GM18517 (cell line): ENCODE results near the gene TMEM132C.

Experiments
- ATAC-seq: cut with Tn5 transposase; IDR thresholded peaks from one replicate; pipeline ENCODE4 v1.9.1; 2021; ENCODE audit warnings: mild to moderate bottlenecking, moderate library complexity; ENCODE audit not compliant: unreplicated experiment

TMEM132C gene

GRCh38 chr12:128286970-128287369 is 20.0 kb downstream of the TMEM132C start:
- no peak for ATAC-seq

- ATAC-seq: no peak
These were observed 21.4 kb downstream of the TMEM132C start for GRCh38 chr12:128288357-128288756.

GRCh38 chr12:128288896-128289295 is 21.9 kb downstream of the TMEM132C start:
- ATAC-seq: no peak

- no peak for ATAC-seq
These were observed 24.0 kb downstream of the TMEM132C start for GRCh38 chr12:128290938-128291337.

- no peak for ATAC-seq
These were observed 31.2 kb downstream of the TMEM132C start for GRCh38 chr12:128298091-128298748.

GRCh38 chr12:128305336-128305892 is 38.4 kb downstream of the TMEM132C start:
- ATAC-seq: no peak

- ATAC-seq: no peak
These were observed 40.8 kb downstream of the TMEM132C start for GRCh38 chr12:128307791-128308190.

- ATAC-seq: no peak
These were observed 45.7 kb downstream of the TMEM132C start for GRCh38 chr12:128312661-128313060.

GRCh38 chr12:128313931-128314330 is 47.0 kb downstream of the TMEM132C start:
- no peak for ATAC-seq

- ATAC-seq: no peak
These were observed 47.6 kb downstream of the TMEM132C start for GRCh38 chr12:128314611-128315010.

- no peak for ATAC-seq
These were observed 49.1 kb downstream of the TMEM132C start for GRCh38 chr12:128316078-128316477.

- ATAC-seq: no peak
These were observed 50.1 kb downstream of the TMEM132C start for GRCh38 chr12:128316973-128317526.

GRCh38 chr12:128318341-128318740 is 51.4 kb downstream of the TMEM132C start:
- no peak for ATAC-seq

GRCh38 chr12:128318946-128319345 is 52.0 kb downstream of the TMEM132C start:
- ATAC-seq: no peak

GRCh38 chr12:128322341-128322740 is 55.4 kb downstream of the TMEM132C start:
- no peak for ATAC-seq

GRCh38 chr12:128323145-128323920 is 56.4 kb downstream of the TMEM132C start:
- no peak for ATAC-seq

GRCh38 chr12:128325646-128326045 is 58.7 kb downstream of the TMEM132C start:
- ATAC-seq: no peak

GRCh38 chr12:128326406-128326805 is 59.4 kb downstream of the TMEM132C start:
- ATAC-seq: no peak

- no peak for ATAC-seq
These were observed 62.0 kb downstream of the TMEM132C start for GRCh38 chr12:128328961-128329360.

GRCh38 chr12:128336204-128337070 is 69.5 kb downstream of the TMEM132C start:
- no peak for ATAC-seq

- ATAC-seq: no peak
These were observed 70.0 kb downstream of the TMEM132C start for GRCh38 chr12:128337071-128337345.
